A673 (cell line): Measurements from ENCODE around the gene STAM. TPM values are rescaled to one million over a fixed set of nuclear protein-coding genes. Genes with fewer than 3 reads are reported as not detected.

ENCODE experiments used
- BruUV-seq: library from RNA; stranded (reverse); fragments of 400-500 nt; replicated peaks from 2 replicates; lab custom pipeline; 2021; lab: Mats Ljungman, UMichigan
- CTCF ChIA-PET: fragments of 300-600 bp; sonication (Branson Sonifier 250); formaldehyde crosslinking; loops from one replicate; lab custom pipeline; 2022; ENCODE audit warnings: antibody characterized with exemption; lab: Charles Lee
- POLR2A ChIA-PET: fragments of 300-600 bp; sonication (Branson Sonifier 250); formaldehyde crosslinking; loops from one replicate; lab custom pipeline; 2022; ENCODE audit warnings: antibody characterized with exemption; ENCODE audit not compliant: low non-redundant PET; lab: Charles Lee
- DNase-seq: peaks from one replicate; pipeline ENCODE4 v3.0.0-alpha.2; 2015; ENCODE audit warnings: low spot score
- H3K27ac ChIP-seq: fragments of 200-600 bp; sonication (generic); 2 replicates; pipeline ENCODE4 v1.5.1; 2016; ENCODE audit warnings: mixed run types, low read depth, mild to moderate bottlenecking, mixed read lengths, antibody characterized with exemption, low read length; ENCODE audit not compliant: poor library complexity, severe bottlenecking
- H3K27me3 ChIP-seq: fragments of 200-600 bp; sonication (generic); replicated peaks from 2 replicates; pipeline ENCODE4 v1.6.1; 2017; ENCODE audit warnings: mixed run types, low read depth, mild to moderate bottlenecking, mixed read lengths, antibody characterized with exemption, low read length; ENCODE audit not compliant: insufficient read depth, poor library complexity
- H3K36me3 ChIP-seq: fragments of 200-600 bp; sonication (generic); 2 replicates; pipeline ENCODE4 v1.6.1; 2016; ENCODE audit warnings: mixed run types, mild to moderate bottlenecking, mixed read lengths, antibody characterized with exemption, low read length; ENCODE audit not compliant: insufficient read depth, poor library complexity, severe bottlenecking
- H3K4me1 ChIP-seq: fragments of 200-600 bp; sonication (generic); 2 replicates; pipeline ENCODE4 v1.6.1; 2017; ENCODE audit warnings: mixed run types, mild to moderate bottlenecking, mixed read lengths, antibody characterized with exemption, low read length; ENCODE audit not compliant: insufficient read depth, poor library complexity, severe bottlenecking
- H3K4me3 ChIP-seq: fragments of 200-600 bp; sonication (generic); 2 replicates; pipeline ENCODE4 v1.5.1; 2016; ENCODE audit warnings: low read depth, mixed run types, mild to moderate bottlenecking, mixed read lengths, low read length; ENCODE audit not compliant: poor library complexity, severe bottlenecking
- H3K9me3 ChIP-seq: fragments of 200-600 bp; sonication (generic); 2 replicates; pipeline ENCODE4 v1.6.1; 2016; ENCODE audit warnings: mixed run types, low read depth, mild to moderate bottlenecking, mixed read lengths, antibody characterized with exemption, low read length; ENCODE audit not compliant: poor library complexity, severe bottlenecking
- EZH2 ChIP-seq: fragments of 200-600 bp; sonication (generic); IDR thresholded peaks from 2 replicates; pipeline ENCODE4 v1.6.1; 2017; ENCODE audit warnings: borderline replicate concordance, low read depth, mild to moderate bottlenecking, mixed read lengths, antibody characterized with exemption, low read length; ENCODE audit not compliant: poor library complexity, severe bottlenecking
- intact Hi-C: fragments of 100-400 bp; cut with micrococcal nuclease; formaldehyde crosslinking; loops from one replicate; pipeline ENCODE4 v1.10.0; 2022; ENCODE audit not compliant: unreplicated experiment
- total RNA-seq: library from RNA; stranded (reverse); gene quantifications from 2 replicates; pipeline ENCODE4 v1.2.3, GENCODE V29; 2021
- TF ChIP-seq, protein P1 (sequence below): fragments of 300-800, 200-600 bp; sonication (generic); conservative IDR thresholded peaks from 2 replicates; pipeline ENCODE4 v1.5.1; 2017; ENCODE audit warnings: low read depth, mild to moderate bottlenecking, antibody characterized with exemption, low read length, moderate library complexity, mixed read lengths

STAM gene
- total RNA-seq, 1 experiment from 2014 or later = 37.4 TPM

GRCh38 chr10:17651896-17652295 is 7.9 kb downstream of the STAM start:
- Histone ChIP-seq H3K27ac (no peak overlapping the region), H3K27me3 (no peaks in the 10 kb centered on the region), H3K4me1 (peaks cover 8% of the 10 kb centered on the region), H3K36me3 (peaks cover 7% of the 10 kb centered on the region), H3K4me3 (no peak overlapping the region), H3K9me3 (peaks cover 9% of the 10 kb centered on the region)
- CTCF ChIA-PET = no interaction called here
- intact Hi-C loops = no loop called here
- TF ChIP-seq, protein P1, sequence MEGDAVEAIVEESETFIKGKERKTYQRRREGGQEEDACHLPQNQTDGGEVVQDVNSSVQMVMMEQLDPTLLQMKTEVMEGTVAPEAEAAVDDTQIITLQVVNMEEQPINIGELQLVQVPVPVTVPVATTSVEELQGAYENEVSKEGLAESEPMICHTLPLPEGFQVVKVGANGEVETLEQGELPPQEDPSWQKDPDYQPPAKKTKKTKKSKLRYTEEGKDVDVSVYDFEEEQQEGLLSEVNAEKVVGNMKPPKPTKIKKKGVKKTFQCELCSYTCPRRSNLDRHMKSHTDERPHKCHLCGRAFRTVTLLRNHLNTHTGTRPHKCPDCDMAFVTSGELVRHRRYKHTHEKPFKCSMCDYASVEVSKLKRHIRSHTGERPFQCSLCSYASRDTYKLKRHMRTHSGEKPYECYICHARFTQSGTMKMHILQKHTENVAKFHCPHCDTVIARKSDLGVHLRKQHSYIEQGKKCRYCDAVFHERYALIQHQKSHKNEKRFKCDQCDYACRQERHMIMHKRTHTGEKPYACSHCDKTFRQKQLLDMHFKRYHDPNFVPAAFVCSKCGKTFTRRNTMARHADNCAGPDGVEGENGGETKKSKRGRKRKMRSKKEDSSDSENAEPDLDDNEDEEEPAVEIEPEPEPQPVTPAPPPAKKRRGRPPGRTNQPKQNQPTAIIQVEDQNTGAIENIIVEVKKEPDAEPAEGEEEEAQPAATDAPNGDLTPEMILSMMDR = no peak
- TF ChIP-seq EZH2 = no peak
- no peak for DNase-seq
- no TSS peak for BruUV-seq
- POLR2A ChIA-PET = interaction anchor here (0.7 kb wide), 1 partner anchor 35 kb away, joined by 3 read pairs; no protein-coding TSS in a partner anchor

GRCh38 chr10:17652585-17652984 is 8.6 kb downstream of the STAM start:
- Histone ChIP-seq H3K4me3 (no peak overlapping the region), H3K27me3 (no peaks in the 10 kb centered on the region), H3K9me3 (peaks cover 10% of the 10 kb centered on the region), H3K27ac (no peak overlapping the region), H3K36me3 (peaks cover 7% of the 10 kb centered on the region), H3K4me1 (peaks cover 8% of the 10 kb centered on the region)
- POLR2A ChIA-PET = interaction anchor here (0.7 kb wide), 1 partner anchor 36 kb away, joined by 3 read pairs; no protein-coding TSS in a partner anchor
- intact Hi-C loops = no loop called here
- TF ChIP-seq, protein P1 = no peak
- TF ChIP-seq EZH2 = no peak
- no TSS peak for BruUV-seq
- no peak for DNase-seq
- CTCF ChIA-PET = no interaction called here

DNA sequence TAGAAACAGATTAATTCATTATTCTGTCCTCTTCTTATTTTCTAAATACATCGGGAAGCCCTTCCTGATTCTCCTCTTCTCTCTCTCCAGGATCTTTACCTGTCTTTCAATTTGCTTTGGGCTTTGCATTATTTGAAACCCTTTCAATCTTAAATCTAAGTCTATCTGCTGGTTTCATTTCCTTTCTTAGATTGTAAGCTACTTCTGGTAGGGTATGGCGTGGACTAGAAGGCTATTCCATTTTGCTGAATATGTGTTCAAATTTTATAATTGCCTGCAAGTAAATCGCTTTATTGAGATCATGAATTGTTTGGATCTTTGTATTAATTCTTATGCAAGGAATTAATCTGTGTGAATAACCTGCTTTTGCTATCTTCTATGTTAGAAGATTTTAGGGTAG is 11.1 kb downstream of the STAM start:
- Histone ChIP-seq H3K4me1 (peaks cover 8% of the 10 kb centered on the region), H3K27ac (no peak overlapping the region), H3K4me3 (no peak overlapping the region), H3K27me3 (no peaks in the 10 kb centered on the region), H3K36me3 (peaks cover 7% of the 10 kb centered on the region), H3K9me3 (peaks cover 12% of the 10 kb centered on the region)
- DNase-seq = no peak
- intact Hi-C loops = no loop called here
- TF ChIP-seq, protein P1 = no peak
- no peak for TF ChIP-seq EZH2
- no TSS peak for BruUV-seq
- ChIA-PET POLR2A (no interaction called here), CTCF (no interaction called here)
